GM04503 (cell line): ENCODE results near the gene LRIT1.

ENCODE experiments used
- DNase-seq: peaks from one replicate; pipeline ENCODE4 v3.0.0-alpha.2; 2012; ENCODE audit warnings: low read depth

Gene LRIT1

GRCh38 chr10:84214046-84214572 lies 27.2 kb downstream of the LRIT1 start:
- no peak for DNase-seq

- no peak for DNase-seq
Measured at GRCh38 chr10:84213076-84213475, 28.3 kb downstream of the LRIT1 start.

GRCh38 chr10:84212014-84212413 lies 29.3 kb downstream of the LRIT1 start:
- no peak for DNase-seq

- DNase-seq, result no peak
Measured at GRCh38 chr10:84211566-84211965, 29.8 kb downstream of the LRIT1 start.

- no peak for DNase-seq
Measured at GRCh38 chr10:84208023-84208422, 33.3 kb downstream of the LRIT1 start.

- DNase-seq, result no peak
Measured at GRCh38 chr10:84205853-84206525, 35.4 kb downstream of the LRIT1 start.

GRCh38 chr10:84205049-84205852 lies 36.1 kb downstream of the LRIT1 start:
- DNase-seq, result peak; percentile 7

- no peak for DNase-seq
Measured at GRCh38 chr10:84204610-84205009, 36.7 kb downstream of the LRIT1 start.

- no peak for DNase-seq
Measured at GRCh38 chr10:84204122-84204521, 37.2 kb downstream of the LRIT1 start.

- no peak for DNase-seq
Measured at GRCh38 chr10:84202349-84202748, 39.0 kb downstream of the LRIT1 start.

- no peak for DNase-seq
Measured at GRCh38 chr10:84201682-84202081, 39.7 kb downstream of the LRIT1 start.

GRCh38 chr10:84201244-84201606 lies 40.1 kb downstream of the LRIT1 start:
- DNase-seq, result no peak

GRCh38 chr10:84200537-84201243 lies 40.7 kb downstream of the LRIT1 start:
- no peak for DNase-seq

GRCh38 chr10:84198206-84198915 lies 43.0 kb downstream of the LRIT1 start:
- no peak for DNase-seq

GRCh38 chr10:84197643-84198042 lies 43.7 kb downstream of the LRIT1 start:
- DNase-seq, result no peak

GRCh38 chr10:84196941-84197340 lies 44.4 kb downstream of the LRIT1 start:
- no peak for DNase-seq

- DNase-seq, result no peak
Measured at GRCh38 chr10:84196083-84196482, 45.3 kb downstream of the LRIT1 start.

GRCh38 chr10:84195044-84195830 lies 46.1 kb downstream of the LRIT1 start:
- no peak for DNase-seq

- no peak for DNase-seq
Measured at GRCh38 chr10:84194424-84195043, 46.8 kb downstream of the LRIT1 start, which contains the start of gene CDHR1. Gene CDHR1, plus strand, starts transcription at chr10:84194537. Its CDS starts 224 bp downstream, at chr10:84194761.

GRCh38 chr10:84193846-84194423 lies 47.4 kb downstream of the LRIT1 start:
- no peak for DNase-seq
